Breast epithelium (tissue), 3 donors: ENCODE measurements around the gene WBP1.

Source experiments
- POLR2A ChIP-seq: fragments of 450-650 bp; IDR thresholded peaks from one replicate; pipeline ENCODE4 v1.6.1; 2016; ENCODE audit warnings: antibody characterized with exemption, mild to moderate bottlenecking, moderate library complexity
- POLR2AphosphoS5 ChIP-seq, 3 donors: sonication (generic); formaldehyde crosslinking; IDR thresholded peaks; one replicate each; pipeline ENCODE4 v1.6.1; 2017; ENCODE audit warnings: antibody characterized with exemption in 3 of 3
- TF ChIP-seq, protein P1 (sequence below), 3 donors: fragments of 450-650 bp; IDR thresholded peaks; one replicate each; pipeline ENCODE4 v1.5.1; 2016 to 2017; ENCODE audit warnings: antibody characterized with exemption in 3 of 3, mild to moderate bottlenecking in 3 of 3, moderate library complexity in 3 of 3

- no peak for TF ChIP-seq POLR2A
- TF ChIP-seq, protein P1, sequence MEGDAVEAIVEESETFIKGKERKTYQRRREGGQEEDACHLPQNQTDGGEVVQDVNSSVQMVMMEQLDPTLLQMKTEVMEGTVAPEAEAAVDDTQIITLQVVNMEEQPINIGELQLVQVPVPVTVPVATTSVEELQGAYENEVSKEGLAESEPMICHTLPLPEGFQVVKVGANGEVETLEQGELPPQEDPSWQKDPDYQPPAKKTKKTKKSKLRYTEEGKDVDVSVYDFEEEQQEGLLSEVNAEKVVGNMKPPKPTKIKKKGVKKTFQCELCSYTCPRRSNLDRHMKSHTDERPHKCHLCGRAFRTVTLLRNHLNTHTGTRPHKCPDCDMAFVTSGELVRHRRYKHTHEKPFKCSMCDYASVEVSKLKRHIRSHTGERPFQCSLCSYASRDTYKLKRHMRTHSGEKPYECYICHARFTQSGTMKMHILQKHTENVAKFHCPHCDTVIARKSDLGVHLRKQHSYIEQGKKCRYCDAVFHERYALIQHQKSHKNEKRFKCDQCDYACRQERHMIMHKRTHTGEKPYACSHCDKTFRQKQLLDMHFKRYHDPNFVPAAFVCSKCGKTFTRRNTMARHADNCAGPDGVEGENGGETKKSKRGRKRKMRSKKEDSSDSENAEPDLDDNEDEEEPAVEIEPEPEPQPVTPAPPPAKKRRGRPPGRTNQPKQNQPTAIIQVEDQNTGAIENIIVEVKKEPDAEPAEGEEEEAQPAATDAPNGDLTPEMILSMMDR (IDR thresholded peaks at IDR 0.05), result no peak
- no peak for TF ChIP-seq POLR2AphosphoS5 (IDR thresholded peaks at IDR 0.05)
Measured at GRCh38 chr2:74489906-74490305, 31.7 kb downstream of the WBP1 start.
